ENCODE measurements around the gene APBB1IP.
"Not testable (repeated sequence)": the region's sequence is repeated elsewhere in the genome, so short reads cannot be mapped to it uniquely, and the experiment has no call there.

Gene APBB1IP

DNA sequence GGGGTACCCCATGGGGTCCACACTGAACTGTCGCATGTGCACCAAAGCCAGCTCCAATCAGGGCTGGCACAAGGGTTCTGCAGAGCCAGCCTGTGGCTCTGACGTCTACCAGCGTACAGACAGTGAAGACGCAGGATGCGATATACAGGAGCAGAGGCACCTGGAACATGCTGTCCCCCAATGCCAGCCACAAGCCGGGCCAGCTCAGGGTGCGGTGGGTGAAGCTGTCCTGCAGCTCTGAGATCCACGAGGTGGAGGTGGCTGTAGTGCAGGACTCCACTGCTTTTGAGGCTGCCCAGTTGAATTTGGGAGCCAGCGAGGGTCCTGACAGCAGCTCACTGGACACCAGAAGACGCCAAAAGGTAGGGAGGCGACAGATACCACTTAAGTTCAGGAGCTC is 148.1 kb downstream of the APBB1IP start:
- ChIA-PET POLR2A (no interaction called here), CTCF (interaction anchor here (0.9 kb wide), 1 partner anchor 141 kb away, joined by 3 read pairs; no protein-coding TSS in a partner anchor)
- Histone ChIP-seq H3K36me3 (ENCODE audit: control insufficient read depth in 2 of 2, insufficient read depth in 1 of 2, low read length in 2 of 2) (no peaks in the 10 kb centered on the region), H3K4me1 (ENCODE audit: control insufficient read depth, insufficient read depth, low read length) (no peaks in the 10 kb centered on the region), H3K4me3 (ENCODE audit: low read depth, low read length) (no peak overlapping the region), H3K27ac (ENCODE audit: extremely low read depth, low read depth, low read length) (no peak overlapping the region), H3K9me3 (ENCODE audit: control insufficient read depth, insufficient read depth, low read depth, low read length) (no peaks in the 10 kb centered on the region)
- TF ChIP-seq, protein P1, sequence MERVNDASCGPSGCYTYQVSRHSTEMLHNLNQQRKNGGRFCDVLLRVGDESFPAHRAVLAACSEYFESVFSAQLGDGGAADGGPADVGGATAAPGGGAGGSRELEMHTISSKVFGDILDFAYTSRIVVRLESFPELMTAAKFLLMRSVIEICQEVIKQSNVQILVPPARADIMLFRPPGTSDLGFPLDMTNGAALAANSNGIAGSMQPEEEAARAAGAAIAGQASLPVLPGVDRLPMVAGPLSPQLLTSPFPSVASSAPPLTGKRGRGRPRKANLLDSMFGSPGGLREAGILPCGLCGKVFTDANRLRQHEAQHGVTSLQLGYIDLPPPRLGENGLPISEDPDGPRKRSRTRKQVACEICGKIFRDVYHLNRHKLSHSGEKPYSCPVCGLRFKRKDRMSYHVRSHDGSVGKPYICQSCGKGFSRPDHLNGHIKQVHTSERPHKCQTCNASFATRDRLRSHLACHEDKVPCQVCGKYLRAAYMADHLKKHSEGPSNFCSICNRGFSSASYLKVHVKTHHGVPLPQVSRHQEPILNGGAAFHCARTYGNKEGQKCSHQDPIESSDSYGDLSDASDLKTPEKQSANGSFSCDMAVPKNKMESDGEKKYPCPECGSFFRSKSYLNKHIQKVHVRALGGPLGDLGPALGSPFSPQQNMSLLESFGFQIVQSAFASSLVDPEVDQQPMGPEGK (tag by site-specific recombination; IDR thresholded peaks at IDR 0.05) = no peak
- no peak for TF ChIP-seq TRIM28 (IDR thresholded peaks at IDR 0.05; ENCODE audit: borderline replicate concordance, low read length)
- TF ChIP-seq, protein P2, sequence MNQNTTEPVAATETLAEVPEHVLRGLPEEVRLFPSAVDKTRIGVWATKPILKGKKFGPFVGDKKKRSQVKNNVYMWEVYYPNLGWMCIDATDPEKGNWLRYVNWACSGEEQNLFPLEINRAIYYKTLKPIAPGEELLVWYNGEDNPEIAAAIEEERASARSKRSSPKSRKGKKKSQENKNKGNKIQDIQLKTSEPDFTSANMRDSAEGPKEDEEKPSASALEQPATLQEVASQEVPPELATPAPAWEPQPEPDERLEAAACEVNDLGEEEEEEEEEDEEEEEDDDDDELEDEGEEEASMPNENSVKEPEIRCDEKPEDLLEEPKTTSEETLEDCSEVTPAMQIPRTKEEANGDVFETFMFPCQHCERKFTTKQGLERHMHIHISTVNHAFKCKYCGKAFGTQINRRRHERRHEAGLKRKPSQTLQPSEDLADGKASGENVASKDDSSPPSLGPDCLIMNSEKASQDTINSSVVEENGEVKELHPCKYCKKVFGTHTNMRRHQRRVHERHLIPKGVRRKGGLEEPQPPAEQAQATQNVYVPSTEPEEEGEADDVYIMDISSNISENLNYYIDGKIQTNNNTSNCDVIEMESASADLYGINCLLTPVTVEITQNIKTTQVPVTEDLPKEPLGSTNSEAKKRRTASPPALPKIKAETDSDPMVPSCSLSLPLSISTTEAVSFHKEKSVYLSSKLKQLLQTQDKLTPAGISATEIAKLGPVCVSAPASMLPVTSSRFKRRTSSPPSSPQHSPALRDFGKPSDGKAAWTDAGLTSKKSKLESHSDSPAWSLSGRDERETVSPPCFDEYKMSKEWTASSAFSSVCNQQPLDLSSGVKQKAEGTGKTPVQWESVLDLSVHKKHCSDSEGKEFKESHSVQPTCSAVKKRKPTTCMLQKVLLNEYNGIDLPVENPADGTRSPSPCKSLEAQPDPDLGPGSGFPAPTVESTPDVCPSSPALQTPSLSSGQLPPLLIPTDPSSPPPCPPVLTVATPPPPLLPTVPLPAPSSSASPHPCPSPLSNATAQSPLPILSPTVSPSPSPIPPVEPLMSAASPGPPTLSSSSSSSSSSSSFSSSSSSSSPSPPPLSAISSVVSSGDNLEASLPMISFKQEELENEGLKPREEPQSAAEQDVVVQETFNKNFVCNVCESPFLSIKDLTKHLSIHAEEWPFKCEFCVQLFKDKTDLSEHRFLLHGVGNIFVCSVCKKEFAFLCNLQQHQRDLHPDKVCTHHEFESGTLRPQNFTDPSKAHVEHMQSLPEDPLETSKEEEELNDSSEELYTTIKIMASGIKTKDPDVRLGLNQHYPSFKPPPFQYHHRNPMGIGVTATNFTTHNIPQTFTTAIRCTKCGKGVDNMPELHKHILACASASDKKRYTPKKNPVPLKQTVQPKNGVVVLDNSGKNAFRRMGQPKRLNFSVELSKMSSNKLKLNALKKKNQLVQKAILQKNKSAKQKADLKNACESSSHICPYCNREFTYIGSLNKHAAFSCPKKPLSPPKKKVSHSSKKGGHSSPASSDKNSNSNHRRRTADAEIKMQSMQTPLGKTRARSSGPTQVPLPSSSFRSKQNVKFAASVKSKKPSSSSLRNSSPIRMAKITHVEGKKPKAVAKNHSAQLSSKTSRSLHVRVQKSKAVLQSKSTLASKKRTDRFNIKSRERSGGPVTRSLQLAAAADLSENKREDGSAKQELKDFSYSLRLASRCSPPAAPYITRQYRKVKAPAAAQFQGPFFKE (tag by site-specific recombination; IDR thresholded peaks at IDR 0.05; ENCODE audit: borderline replicate concordance) = no peak
- TF ChIP-seq ZFP41 (tag by site-specific recombination; IDR thresholded peaks at IDR 0.05; ENCODE audit: borderline replicate concordance) = no peak
- no peak for TF ChIP-seq KLF8 (tag by site-specific recombination; IDR thresholded peaks at IDR 0.05)
- TF ChIP-seq ZNF837 (tag by site-specific recombination; IDR thresholded peaks at IDR 0.05) = no peak
- no peak for TF ChIP-seq ELK4 (IDR thresholded peaks at IDR 0.05; ENCODE audit: borderline replicate concordance, low read depth, low read length)
- TF ChIP-seq, protein P3, sequence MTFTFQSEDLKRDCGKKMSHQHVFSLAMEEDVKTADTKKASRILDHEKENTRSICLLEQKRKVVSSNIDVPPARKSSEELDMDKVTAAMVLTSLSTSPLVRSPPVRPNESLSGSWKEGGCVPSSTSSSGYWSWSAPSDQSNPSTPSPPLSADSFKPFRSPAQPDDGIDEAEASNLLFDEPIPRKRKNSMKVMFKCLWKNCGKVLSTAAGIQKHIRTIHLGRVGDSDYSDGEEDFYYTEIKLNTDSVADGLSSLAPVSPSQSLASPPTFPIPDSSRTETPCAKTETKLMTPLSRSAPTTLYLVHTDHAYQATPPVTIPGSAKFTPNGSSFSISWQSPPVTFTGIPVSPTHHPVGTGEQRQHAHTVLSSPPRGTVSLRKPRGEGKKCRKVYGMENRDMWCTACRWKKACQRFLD (tag by site-specific recombination; IDR thresholded peaks at IDR 0.05) = no peak

- H3K4me1 ChIP-seq (ENCODE audit: control insufficient read depth, insufficient read depth, low read length) = no peaks in the 10 kb centered on the region
- H3K36me3 ChIP-seq (ENCODE audit: control insufficient read depth in 2 of 2, insufficient read depth in 1 of 2, low read length in 2 of 2) = no peaks in the 10 kb centered on the region
- H3K27ac ChIP-seq (ENCODE audit: extremely low read depth, low read depth, low read length) = no peak overlapping the region
- ChIA-PET POLR2A (no interaction called here), CTCF (no interaction called here)
- no peak overlapping the region for H3K4me3 ChIP-seq (ENCODE audit: low read depth, low read length)
- TF ChIP-seq ZNF239 (tag by site-specific recombination; IDR thresholded peaks at IDR 0.05) (no peak), ZNF350 (tag by site-specific recombination; IDR thresholded peaks at IDR 0.05) (no peak), ZNF518A (tag by site-specific recombination; conservative IDR thresholded peaks at IDR 0.05; ENCODE audit: low read depth) (no peak)
- TF ChIP-seq, protein P4, sequence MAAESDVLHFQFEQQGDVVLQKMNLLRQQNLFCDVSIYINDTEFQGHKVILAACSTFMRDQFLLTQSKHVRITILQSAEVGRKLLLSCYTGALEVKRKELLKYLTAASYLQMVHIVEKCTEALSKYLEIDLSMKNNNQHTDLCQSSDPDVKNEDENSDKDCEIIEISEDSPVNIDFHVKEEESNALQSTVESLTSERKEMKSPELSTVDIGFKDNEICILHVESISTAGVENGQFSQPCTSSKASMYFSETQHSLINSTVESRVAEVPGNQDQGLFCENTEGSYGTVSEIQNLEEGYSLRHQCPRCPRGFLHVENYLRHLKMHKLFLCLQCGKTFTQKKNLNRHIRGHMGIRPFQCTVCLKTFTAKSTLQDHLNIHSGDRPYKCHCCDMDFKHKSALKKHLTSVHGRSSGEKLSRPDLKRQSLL (tag by site-specific recombination; IDR thresholded peaks at IDR 0.05) = no peak
- no peaks in the 10 kb centered on the region for H3K9me3 ChIP-seq (ENCODE audit: control insufficient read depth, insufficient read depth, low read depth, low read length)
Measured at GRCh38 chr10:26588611-26589010, 150.5 kb downstream of the APBB1IP start.

- H3K4me3 ChIP-seq (ENCODE audit: low read depth, low read length); H3K27ac ChIP-seq (ENCODE audit: extremely low read depth, low read depth, low read length); H3K36me3 ChIP-seq (ENCODE audit: control insufficient read depth in 2 of 2, insufficient read depth in 1 of 2, low read length in 2 of 2); H3K9me3 ChIP-seq (ENCODE audit: control insufficient read depth, insufficient read depth, low read depth, low read length); H3K4me1 ChIP-seq (ENCODE audit: control insufficient read depth, insufficient read depth, low read length); POLR2A ChIA-PET: not testable (repeated sequence)
- CTCF ChIA-PET = interaction anchor here (0.6 kb wide), 1 partner anchor 17 kb away, joined by 3 read pairs; no protein-coding TSS in a partner anchor
Measured at GRCh38 chr10:26589813-26590212, 151.7 kb downstream of the APBB1IP start.

All from HEK293 (cell line).